ENCODE data around the gene HCN4.

DNA sequence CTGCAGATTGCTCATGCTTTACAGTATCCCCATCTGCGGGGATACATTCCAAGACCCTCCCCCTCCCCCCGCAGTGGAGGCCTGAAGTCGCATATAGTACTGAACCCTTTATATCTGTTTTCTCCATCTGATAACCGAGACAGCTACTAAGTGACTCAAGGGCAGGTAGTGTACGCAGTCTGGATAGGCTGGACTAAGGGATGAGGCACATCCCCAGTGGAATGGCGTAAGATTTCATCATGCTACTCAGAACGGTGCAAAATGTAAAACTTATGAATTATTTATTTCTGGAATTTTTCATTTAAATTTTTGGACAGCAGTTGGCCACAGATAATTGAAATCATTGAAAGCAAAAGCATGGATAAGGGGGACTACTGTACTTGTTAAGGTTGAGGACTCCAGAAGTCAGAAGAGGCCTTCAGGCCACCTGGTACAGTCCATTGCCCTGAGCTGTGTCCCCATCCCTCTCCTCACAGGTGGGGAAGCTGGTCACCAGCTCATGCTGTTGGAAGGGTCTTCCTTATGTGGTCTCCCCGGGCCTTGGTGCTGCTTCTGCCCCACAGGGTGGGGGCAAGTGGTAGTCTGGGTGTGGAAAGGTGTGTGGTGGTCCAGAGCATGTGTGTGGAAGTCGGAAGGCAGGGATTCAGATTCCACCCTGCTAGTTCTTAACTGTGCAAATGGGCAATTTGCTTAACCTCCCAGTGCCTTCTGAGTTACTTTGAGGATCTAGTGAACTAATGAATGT lies 72.0 kb downstream of the HCN4 start:
- TF ChIP-seq, protein P1, sequence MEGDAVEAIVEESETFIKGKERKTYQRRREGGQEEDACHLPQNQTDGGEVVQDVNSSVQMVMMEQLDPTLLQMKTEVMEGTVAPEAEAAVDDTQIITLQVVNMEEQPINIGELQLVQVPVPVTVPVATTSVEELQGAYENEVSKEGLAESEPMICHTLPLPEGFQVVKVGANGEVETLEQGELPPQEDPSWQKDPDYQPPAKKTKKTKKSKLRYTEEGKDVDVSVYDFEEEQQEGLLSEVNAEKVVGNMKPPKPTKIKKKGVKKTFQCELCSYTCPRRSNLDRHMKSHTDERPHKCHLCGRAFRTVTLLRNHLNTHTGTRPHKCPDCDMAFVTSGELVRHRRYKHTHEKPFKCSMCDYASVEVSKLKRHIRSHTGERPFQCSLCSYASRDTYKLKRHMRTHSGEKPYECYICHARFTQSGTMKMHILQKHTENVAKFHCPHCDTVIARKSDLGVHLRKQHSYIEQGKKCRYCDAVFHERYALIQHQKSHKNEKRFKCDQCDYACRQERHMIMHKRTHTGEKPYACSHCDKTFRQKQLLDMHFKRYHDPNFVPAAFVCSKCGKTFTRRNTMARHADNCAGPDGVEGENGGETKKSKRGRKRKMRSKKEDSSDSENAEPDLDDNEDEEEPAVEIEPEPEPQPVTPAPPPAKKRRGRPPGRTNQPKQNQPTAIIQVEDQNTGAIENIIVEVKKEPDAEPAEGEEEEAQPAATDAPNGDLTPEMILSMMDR (IDR thresholded peaks at IDR 0.05), result no peak
- TF ChIP-seq POLR2A (IDR thresholded peaks at IDR 0.05) (no peak), EP300 (IDR thresholded peaks at IDR 0.05) (no peak)
